ENCODE results near the gene LAMA2. TPM values are rescaled to one million over a fixed set of nuclear protein-coding genes. Genes with fewer than 3 reads are reported as not detected.

The LAMA2 gene
- total and polyA plus RNA-seq, 2 of the 13 experiments (the other 11 are each of a cell fraction or from before 2014, with no cell fraction given), result 0.11 to 0.28 TPM

- no peak for TF ChIP-seq ZNF337 (CRISPR knock-in tag; IDR thresholded peaks at IDR 0.05; ENCODE audit: borderline replicate concordance, low read depth)
- no peak for TF ChIP-seq TSC22D2 (CRISPR knock-in tag; IDR thresholded peaks at IDR 0.05; ENCODE audit: borderline replicate concordance)
- no peak for TF ChIP-seq ZNF841 (CRISPR knock-in tag; IDR thresholded peaks at IDR 0.05; ENCODE audit: borderline replicate concordance)
Measured at GRCh38 chr6:129163551-129163950, 280.6 kb downstream of the LAMA2 start (continued).

- DNase-seq (ENCODE audit: low spot score) (no peak), FAIRE-seq (no peak), ATAC-seq (no peak)
- H3K4me3 ChIP-seq (replicated peaks in 1 of 3; ENCODE audit: insufficient read depth in 1 of 3, low read depth in 2 of 3, low read length in 3 of 3), result no peak overlapping the region
- H4K20me1 ChIP-seq (ENCODE audit: insufficient read depth, low read length), result no peaks in the 10 kb centered on the region
- no peaks in the 10 kb centered on the region for H3K9me3 ChIP-seq (ENCODE audit: low read length)
- H3K79me2 ChIP-seq (ENCODE audit: insufficient read depth, low read length), result no peaks in the 10 kb centered on the region
- TF ChIP-seq ARID4A (CRISPR knock-in tag; IDR thresholded peaks at IDR 0.05; ENCODE audit: borderline replicate concordance) (no peak), ZBTB43 (CRISPR knock-in tag; conservative IDR thresholded peaks at IDR 0.05) (no peak)
- ChIA-PET POLR2A (no interaction called here), CTCF (ENCODE audit: low intra/inter-chr PET ratio, low total read pairs) (no interaction called here)
- no TSS peak for BruUV-seq (replicated peaks)
- H3K9ac ChIP-seq (ENCODE audit: insufficient read depth, low read depth, low read length), result no peak overlapping the region
- 3% methylated on average over 3 of the region's 3 CpGs for WGBS (ENCODE audit: low lambda C conversion rate)
- no peaks in the 10 kb centered on the region for H3K36me3 ChIP-seq (replicated peaks in 1 of 2; ENCODE audit: control insufficient read depth in 1 of 2, insufficient read depth in 2 of 2, low read length in 2 of 2)
- no peak overlapping the region for H2AFZ ChIP-seq (ENCODE audit: low read length)
- H3K4me2 ChIP-seq (ENCODE audit: low read depth, low read length), result no peak overlapping the region
- intact Hi-C loops (cut with micrococcal nuclease; ENCODE audit: unreplicated experiment) (no loop called here), in situ Hi-C loops (cut with HindIII; ENCODE audit: extremely low pct_ligation_motif_present, low pct_unique_long_range_greater_than_20kb) (no loop called here)
- H3K27me3 ChIP-seq (ENCODE audit: control insufficient read depth in 1 of 2, insufficient read depth in 2 of 2, low read length in 2 of 2), result no peaks in the 10 kb centered on the region; a peak in 1 of 5 replicates
- H3K27ac ChIP-seq (ENCODE audit: extremely low read length, insufficient read depth, low read length), result no peak overlapping the region
- H3K4me1 ChIP-seq (ENCODE audit: insufficient read depth, low read length), result no peaks in the 10 kb centered on the region
Measured at GRCh38 chr6:129164032-129164431, 281.1 kb downstream of the LAMA2 start.

Measured in HepG2 (cell line).